Measurements from ENCODE around the gene ZER1.
A peak's percentile ranks its signal among the peaks of the same experiment; 100 is the strongest.

DNA sequence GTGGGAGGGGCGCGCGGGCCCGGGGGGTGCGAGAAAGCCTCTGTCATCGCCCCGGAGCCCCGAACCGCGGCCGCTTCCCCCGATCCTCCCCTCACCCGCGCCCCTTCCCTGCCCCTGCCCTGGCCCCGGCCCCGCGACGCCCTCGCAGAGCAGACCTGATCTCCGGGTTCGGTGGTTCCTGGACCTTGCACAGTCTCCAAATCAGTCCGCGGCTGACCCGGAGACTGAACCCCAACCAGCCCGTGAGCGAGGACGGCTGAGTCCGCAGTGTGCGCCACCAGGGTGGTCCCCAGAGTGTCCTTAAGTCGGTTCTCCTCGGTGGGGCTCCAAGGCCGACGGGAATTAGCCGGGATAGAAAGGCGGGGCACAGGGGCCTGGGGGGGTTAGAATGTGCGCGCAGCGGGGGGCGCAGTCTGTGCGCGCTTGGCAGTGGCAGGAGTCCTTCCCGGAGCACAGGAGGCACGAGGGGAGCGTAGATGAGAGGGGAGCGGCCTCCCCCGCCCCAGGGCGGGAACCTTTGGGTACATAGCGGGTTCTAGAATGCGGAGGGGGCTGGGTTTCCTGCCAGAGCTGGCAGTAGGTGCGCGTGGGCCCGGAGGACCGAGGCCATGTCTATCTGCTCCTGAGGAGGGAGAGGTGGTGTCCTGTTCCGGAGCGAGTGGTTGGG, 68.6 kb downstream of the ZER1 start:
- TF ChIP-seq TCF12 (IDR thresholded peaks at IDR 0.05; ENCODE audit: low read depth, low read length) (no peak), EP300 (IDR thresholded peaks at IDR 0.05; ENCODE audit: borderline replicate concordance in 1 of 2, low read depth in 2 of 2, low read length in 2 of 2) (no peak), RNF2 (IDR thresholded peaks at IDR 0.05; ENCODE audit: borderline replicate concordance, low read depth, low read length, missing control alignments, poor library complexity, severe bottlenecking) (no peak), YY1 (IDR thresholded peaks at IDR 0.05; ENCODE audit: low read depth, low read length) (no peak), ZNF274 (IDR thresholded peaks at IDR 0.05; ENCODE audit: borderline replicate concordance, extremely low read depth, low read length) (no peak), POLR2A (IDR thresholded peaks at IDR 0.05; ENCODE audit: control extremely low read depth in 1 of 2, low read depth in 2 of 2, low read length in 2 of 2) (no peak), RBBP5 (IDR thresholded peaks at IDR 0.05; ENCODE audit: borderline replicate concordance, low read depth, low read length) (0 out of 2 replicates have a peak, but pooled peaks have one; percentile 9), POU5F1 (IDR thresholded peaks at IDR 0.05; ENCODE audit: low read depth, low read length) (no peak), CHD2 (IDR thresholded peaks at IDR 0.05; ENCODE audit: low read length) (no peak), CREB1 (IDR thresholded peaks at IDR 0.05) (no peak), CEBPB (IDR thresholded peaks at IDR 0.05; ENCODE audit: low read depth, low read length) (no peak)
- TF ChIP-seq, protein P1, sequence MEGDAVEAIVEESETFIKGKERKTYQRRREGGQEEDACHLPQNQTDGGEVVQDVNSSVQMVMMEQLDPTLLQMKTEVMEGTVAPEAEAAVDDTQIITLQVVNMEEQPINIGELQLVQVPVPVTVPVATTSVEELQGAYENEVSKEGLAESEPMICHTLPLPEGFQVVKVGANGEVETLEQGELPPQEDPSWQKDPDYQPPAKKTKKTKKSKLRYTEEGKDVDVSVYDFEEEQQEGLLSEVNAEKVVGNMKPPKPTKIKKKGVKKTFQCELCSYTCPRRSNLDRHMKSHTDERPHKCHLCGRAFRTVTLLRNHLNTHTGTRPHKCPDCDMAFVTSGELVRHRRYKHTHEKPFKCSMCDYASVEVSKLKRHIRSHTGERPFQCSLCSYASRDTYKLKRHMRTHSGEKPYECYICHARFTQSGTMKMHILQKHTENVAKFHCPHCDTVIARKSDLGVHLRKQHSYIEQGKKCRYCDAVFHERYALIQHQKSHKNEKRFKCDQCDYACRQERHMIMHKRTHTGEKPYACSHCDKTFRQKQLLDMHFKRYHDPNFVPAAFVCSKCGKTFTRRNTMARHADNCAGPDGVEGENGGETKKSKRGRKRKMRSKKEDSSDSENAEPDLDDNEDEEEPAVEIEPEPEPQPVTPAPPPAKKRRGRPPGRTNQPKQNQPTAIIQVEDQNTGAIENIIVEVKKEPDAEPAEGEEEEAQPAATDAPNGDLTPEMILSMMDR (IDR thresholded peaks at IDR 0.05; ENCODE audit: control extremely low read depth in 1 of 3, insufficient read depth in 1 of 3, low read depth in 1 of 3, low read length in 3 of 3) = no peak
- TF ChIP-seq, protein P2, sequence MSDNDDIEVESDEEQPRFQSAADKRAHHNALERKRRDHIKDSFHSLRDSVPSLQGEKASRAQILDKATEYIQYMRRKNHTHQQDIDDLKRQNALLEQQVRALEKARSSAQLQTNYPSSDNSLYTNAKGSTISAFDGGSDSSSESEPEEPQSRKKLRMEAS (IDR thresholded peaks at IDR 0.05) = no peak
